Endometrial microvascular endothelial cells (primary cell): ENCODE data around the gene PCDH8. TPM values are rescaled to one million over a fixed set of nuclear protein-coding genes. Genes with fewer than 3 reads are reported as not detected.

Experiments
- total RNA-seq: library from RNA; depleted of rRNA; stranded (reverse); fragments of >200 nt; gene quantifications from one replicate; pipeline ENCODE4 v1.2.3, GENCODE V29; 2015; ENCODE audit errors: inconsistent ontology term

The PCDH8 gene
- total RNA-seq, 1 donor from 2014 or later: not detected

Other genes with a start within 250 kb of the PCDH8 start
- gene HNRNPA1L2, start 206.2 kb downstream of the PCDH8 start, total RNA-seq: 1.1 TPM
- gene SUGT1, start 195.8 kb downstream of the PCDH8 start, total RNA-seq: 47.0 TPM
- gene CNMD, start 108.8 kb downstream of the PCDH8 start, total RNA-seq: not detected
- gene OLFM4, start 180.2 kb upstream of the PCDH8 start, total RNA-seq: not detected